Esophagus muscularis mucosa (tissue), 3 donors: ENCODE measurements around the gene CLSTN1.

Experiments used
- CTCF ChIP-seq, 3 experiments: fragments of 200-600 bp in 2 of 3; fragments of 450-650 bp in 1 of 3; sonication (generic) in 2 of 3; IDR thresholded peaks; one replicate each; pipeline ENCODE4 v1.5.1; 2017 to 2019; ENCODE audit warnings: antibody characterized with exemption in 3 of 3, mild to moderate bottlenecking in 2 of 3, moderate library complexity in 1 of 3
- EP300 ChIP-seq: sonication (generic); formaldehyde crosslinking; IDR thresholded peaks from one replicate; pipeline ENCODE4 v1.6.1; 2017; ENCODE audit warnings: antibody characterized with exemption

- TF ChIP-seq CTCF (IDR thresholded peaks at IDR 0.05) = no peak
- no peak for TF ChIP-seq EP300
These were observed 35.7 kb upstream of the CLSTN1 start for GRCh38 chr1:9859281-9860014.
